ENCODE measurements around the gene ACAP1.
"Not testable (repeated sequence)": the region's sequence is repeated elsewhere in the genome, so short reads cannot be mapped to it uniquely, and the experiment has no call there.

Gene ACAP1

DNA sequence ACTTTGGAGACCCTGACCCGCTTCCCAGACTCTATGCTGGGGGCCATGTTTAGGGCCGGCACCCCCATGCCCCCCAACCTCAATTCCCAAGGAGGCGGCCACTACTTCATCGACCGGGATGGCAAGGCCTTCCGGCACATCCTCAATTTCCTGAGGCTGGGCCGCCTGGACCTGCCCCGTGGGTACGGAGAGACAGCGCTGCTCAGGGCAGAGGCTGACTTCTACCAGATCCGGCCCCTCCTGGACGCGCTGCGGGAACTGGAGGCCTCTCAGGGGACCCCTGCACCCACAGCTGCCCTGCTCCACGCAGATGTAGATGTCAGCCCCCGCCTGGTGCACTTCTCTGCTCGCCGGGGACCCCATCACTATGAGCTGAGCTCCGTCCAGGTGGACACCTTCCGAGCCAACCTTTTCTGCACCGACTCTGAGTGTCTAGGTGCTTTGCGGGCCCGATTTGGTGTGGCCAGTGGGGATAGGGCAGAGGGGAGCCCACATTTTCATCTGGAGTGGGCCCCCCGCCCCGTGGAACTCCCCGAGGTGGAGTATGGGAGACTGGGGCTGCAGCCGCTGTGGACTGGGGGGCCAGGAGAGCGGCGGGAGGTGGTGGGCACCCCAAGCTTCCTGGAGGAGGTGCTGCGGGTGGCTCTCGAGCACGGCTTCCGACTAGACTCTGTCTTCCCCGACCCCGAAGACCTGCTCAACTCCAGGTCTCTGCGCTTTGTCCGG lies 16.7 kb downstream of the ACAP1 start:
- in situ Hi-C loops (cut with HindIII; ENCODE audit: low sequenced_read_pairs): no loop called here

DNA sequence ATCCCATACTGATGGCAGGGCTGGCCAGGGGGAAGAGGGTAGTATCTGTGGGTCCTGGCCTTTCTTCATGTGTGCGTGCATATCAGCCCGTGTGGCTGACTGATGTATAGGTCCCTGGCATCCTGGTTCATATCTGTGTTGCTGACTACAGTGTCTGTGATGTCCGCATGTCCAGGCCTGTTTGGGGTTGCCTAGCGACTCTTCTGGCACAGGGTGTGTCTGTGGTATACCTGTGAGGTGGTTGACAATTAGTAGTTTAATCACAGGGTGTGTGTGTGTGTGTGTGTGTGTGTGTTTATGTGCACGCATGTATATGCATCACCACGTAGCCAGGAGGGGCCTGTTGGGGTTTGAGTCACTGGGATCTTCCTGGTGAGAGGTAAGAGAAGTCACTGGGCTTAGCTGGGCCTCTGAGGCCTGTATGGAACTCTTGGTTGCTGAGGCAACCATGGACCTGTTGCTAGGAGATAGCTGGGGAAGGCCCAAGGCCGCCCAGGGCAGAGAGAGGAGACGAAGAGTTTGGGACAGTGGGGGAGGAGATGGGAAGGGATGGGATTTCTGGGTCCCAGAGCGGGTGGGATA lies 18.0 kb downstream of the ACAP1 start:
- in situ Hi-C loops (cut with HindIII; ENCODE audit: low sequenced_read_pairs): no loop called here

DNA sequence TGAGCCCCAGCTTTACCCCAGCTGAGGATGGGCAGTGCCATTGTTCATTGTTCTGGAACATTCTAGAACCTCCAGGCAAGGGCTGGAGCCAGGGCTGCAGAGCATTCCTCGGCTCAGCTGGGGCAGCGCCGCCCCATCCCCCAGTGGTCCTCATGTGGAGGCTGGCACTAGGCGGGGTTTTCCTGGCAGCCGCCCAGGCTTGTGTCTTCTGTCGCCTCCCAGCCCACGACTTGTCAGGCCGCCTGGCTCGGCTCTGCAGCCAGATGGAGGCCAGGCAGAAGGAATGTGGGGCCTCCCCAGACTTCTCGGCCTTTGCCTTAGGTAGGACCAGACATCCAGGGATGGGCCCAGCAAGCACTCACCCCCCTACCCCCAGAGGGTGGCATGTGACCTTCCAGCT lies 18.7 kb downstream of the ACAP1 start, which contains the start of gene TMEM95:
Gene TMEM95, plus strand, starts transcription at position 104 of the 400 bp plus-strand sequence. Its CDS starts 49 bp downstream, at position 153.
- in situ Hi-C loops (cut with HindIII; ENCODE audit: low sequenced_read_pairs): no loop called here

DNA sequence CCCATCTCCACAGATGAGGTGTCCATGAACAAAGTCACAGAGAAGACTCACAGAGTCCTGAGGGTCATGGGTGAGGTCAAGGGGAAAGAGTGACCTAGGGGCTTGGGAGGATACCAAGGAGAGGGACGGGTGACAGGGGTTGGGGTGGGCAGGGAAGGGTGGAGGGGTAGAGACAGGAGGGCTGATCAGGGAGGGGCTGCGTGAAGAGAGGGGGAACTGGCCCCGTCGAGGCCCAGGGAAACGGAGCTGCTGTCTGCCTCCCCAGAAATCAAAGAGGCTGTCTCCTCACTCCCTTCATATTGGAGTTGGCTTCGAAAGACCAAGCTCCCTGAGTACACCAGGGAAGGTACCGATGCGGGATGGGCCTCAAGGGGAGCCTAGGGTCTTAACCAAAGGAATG lies 19.2 kb downstream of the ACAP1 start:
- in situ Hi-C loops (cut with HindIII; ENCODE audit: low sequenced_read_pairs): no loop called here

DNA sequence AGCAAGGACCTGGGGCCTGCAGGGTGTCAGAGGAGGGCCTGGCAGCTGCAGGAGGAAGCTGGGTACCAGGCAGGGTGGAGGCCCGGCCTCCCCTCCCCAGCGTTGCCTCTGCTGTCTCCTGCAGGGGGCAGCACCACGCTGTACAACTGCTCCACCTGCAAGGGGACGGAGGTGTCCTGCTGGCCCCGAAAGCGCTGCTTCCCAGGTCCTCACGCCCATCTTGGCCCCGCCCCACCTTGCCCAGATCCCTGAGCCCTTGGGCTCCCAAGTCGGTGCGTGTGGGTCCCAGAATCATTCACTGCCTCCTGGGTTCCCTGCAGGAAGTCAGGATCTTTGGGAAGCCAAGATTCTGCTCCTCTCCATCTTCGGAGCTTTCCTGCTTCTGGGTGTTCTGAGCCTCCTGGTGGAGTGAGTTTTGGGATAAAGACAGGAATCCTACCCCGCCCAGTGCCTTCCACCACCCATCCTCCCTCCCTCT lies 19.8 kb downstream of the ACAP1 start:
- in situ Hi-C loops (cut with HindIII; ENCODE audit: low sequenced_read_pairs): no loop called here

DNA sequence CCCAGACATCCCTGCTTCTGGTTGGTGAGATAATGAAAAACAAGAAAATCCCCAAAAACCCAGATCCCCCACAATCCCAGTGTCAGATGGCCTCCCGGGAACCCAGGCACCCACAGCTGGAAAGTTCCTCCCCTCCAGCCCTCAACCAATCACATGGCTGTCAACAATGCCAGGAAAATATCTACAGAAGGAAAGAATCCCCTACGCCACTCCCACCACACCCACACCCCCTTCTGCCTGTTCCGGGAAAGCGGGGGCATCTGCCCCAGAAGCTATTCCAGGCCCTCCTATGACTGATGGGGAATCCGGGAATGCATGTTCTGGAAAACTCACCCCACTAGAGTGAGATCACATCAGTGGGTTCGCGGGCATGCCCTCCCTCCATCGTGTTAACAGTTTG lies 20.4 kb downstream of the ACAP1 start:
- in situ Hi-C loops (cut with HindIII; ENCODE audit: low sequenced_read_pairs): no loop called here

DNA sequence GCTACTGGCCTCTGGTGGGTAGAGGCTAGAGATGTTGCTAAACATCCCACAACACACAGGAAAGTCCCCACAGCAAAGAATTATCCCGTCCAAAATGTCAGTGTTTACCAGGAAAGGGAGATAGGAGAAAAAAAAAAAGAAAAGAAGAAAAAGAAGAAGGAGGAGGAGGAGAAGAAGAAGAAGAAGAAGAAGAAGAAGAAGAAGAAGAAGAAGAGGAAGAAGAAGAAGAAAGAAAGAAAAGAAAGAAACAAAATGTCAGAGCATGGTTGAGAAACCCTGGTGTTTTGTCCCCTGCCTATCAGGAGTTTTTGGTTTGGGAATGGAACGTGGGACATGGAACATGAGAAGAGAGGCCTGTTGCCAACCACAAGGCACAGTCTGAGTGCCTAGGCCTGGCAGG lies 21.1 kb downstream of the ACAP1 start:
- in situ Hi-C loops (cut with HindIII; ENCODE audit: low sequenced_read_pairs): no loop called here

DNA sequence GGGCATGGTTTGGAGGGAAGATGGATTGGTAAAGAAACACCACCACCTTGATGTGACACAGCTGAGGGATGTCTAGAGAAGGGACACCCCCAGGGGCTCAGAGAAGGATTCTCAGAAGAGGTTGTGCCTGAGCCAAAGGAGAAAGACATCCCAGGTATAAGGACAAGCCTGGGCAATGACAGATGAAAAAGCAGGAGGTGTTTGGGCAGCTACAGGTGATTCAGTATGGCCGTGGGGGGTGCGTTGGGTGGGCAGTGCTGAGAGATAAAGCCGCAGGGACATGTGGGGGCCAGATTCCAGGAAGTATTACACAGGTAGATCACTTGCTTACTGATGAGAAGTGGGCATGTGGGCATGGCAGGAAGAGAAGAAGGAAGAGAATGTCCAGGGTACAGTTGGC lies 25.6 kb downstream of the ACAP1 start:
- in situ Hi-C loops (cut with HindIII; ENCODE audit: low sequenced_read_pairs): no loop called here

DNA sequence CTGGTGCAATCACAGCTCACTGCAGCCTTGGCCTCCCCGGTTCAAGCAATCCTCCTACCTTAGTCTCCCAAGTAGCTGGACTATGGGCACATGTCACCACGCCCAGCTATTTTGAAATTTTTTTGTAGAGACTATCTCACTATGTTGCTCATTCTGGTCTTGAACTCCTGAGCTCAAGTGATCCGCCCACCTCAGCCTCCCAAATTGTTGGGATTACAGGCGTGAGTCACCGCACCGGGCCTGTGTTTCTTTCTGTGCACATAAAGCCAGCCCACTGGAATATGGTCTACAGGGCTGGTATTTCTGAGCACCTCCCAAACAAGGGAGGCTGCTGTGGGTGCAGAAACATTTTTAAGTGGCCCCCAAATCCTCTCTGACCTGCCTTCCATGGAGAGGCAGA lies 27.0 kb downstream of the ACAP1 start:
- in situ Hi-C loops (cut with HindIII; ENCODE audit: low sequenced_read_pairs): no loop called here

DNA sequence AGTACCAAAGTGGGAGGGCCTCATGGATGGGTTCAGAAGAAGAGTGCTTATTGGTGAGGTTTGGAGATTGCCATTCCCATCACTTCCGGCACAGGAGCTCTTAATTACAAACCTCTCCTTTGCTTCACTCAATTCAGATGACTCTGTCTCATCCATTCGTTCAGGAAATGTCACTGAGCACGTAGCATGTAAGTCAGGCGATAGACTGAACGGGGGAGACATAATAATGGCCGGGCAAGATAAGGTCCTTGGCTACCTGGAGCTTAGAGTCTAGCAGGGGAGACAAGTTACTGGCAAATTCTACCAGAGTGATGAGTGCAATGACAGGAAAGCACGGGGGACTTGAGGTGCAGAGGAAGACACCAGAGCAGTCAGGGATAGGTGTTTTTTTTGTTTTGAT lies 29.6 kb downstream of the ACAP1 start:
- in situ Hi-C loops (cut with HindIII; ENCODE audit: low sequenced_read_pairs): not testable (repeated sequence)

DNA sequence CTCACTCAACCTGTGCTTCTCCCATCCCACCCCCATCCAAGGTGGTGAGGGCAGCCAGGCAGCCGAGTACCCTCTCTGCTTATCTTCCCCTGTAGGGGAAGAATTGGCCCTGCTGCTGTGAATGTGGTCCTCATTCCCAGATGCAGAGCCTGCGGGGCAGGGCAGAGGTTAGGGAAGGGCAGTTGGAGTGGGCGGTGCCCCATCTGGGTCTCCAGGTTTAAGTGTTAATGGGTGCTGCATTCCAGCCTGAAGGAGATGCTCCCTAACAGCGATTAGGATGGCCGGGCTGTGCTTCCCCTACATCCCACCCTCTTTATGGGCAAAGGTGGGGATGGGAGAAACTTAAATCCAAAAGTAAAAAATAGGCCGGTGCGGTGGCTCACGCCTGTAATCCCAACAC lies 30.8 kb downstream of the ACAP1 start:
- in situ Hi-C loops (cut with HindIII; ENCODE audit: low sequenced_read_pairs): no loop called here

DNA sequence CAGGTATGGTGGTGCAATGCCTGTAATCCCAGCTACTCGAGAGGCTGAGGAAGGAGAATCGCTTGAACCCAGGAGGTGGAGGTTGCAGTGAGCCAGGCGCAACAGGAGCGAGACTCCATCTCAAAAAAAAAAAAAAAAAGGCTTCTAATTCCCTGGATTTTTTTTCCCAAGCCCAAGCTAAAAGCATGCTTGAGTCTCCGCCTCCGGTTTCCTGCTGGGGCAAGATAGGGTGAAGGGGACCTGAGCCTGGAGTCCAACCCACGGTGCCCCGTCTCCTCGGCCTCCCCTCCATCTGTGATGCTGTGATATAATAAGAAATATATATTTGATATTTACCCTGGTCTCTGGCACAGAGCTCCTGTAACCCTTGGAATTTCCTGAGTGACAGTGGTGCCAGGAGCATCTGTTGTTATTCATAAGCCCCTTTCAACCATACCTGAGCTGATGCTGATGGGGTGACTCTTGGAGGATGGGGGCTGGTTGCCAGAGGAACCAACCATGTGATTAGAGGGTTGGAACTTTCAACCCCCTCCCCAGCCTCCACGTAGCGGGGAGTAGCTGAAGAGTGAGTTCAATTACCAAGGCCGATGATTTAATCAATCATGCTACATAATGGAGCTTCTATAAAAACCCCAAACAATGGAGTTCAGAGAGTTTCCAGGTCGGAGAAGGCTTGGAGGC lies 31.7 kb downstream of the ACAP1 start:
- in situ Hi-C loops (cut with HindIII; ENCODE audit: low sequenced_read_pairs): no loop called here

DNA sequence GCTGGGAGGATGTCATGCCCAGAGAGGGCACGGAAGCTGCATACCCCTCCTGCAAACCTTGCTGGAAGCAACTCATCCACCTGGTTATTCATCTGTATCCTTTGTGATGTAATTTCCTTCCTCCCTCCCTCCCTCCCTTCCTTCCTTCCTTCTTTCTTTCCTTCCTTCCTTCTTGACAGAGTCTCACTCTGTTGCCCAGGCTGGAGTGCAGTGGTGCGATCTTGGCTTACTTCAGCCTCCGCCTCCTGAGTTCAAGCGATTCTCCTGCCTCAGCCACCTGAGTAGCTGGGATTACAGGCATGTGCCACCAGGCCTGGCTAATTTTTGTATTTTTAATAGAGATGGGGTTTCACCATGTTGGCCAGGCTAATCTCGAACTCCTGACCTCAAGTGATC lies 32.3 kb downstream of the ACAP1 start:
- in situ Hi-C loops (cut with HindIII; ENCODE audit: low sequenced_read_pairs): not testable (repeated sequence)

DNA sequence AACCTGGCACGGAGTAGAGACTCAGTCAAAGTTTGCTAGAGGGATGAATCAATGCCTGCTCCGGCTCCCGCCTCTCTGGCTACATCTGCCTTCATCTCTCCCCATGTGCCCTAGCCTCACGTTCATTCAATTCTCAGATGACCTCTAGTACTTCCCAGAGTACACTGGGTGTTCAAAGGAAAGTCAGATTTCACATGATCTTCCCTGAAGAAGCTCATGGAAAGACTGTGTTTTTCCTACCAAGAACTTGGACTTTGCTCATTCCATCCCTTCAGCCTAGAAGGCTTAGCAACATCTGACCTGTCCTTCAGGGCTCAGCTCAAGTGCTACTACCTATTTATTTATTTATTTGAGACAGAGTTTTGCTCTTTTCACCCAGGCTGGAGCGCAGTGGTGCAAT lies 33.5 kb downstream of the ACAP1 start:
- in situ Hi-C loops (cut with HindIII; ENCODE audit: low sequenced_read_pairs): no loop called here

DNA sequence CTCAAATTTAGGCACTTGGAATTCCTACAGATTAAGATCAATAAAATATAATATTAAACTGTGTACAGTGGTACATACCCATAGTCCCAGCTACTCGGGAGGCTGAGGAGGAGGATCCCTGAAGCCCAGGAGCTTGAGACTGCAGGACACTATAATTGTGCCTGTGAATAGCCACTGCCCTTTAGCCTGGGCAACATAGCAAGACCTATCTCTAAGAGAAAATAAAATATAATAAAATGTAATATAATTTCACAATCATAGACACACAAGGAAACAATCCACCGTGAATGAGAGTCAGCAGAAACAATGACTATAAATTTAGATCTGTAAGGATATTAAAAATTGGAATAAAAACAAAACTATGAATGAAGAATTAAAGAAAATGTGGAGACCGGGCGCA lies 34.5 kb downstream of the ACAP1 start:
- in situ Hi-C loops (cut with HindIII; ENCODE audit: low sequenced_read_pairs): no loop called here

DNA sequence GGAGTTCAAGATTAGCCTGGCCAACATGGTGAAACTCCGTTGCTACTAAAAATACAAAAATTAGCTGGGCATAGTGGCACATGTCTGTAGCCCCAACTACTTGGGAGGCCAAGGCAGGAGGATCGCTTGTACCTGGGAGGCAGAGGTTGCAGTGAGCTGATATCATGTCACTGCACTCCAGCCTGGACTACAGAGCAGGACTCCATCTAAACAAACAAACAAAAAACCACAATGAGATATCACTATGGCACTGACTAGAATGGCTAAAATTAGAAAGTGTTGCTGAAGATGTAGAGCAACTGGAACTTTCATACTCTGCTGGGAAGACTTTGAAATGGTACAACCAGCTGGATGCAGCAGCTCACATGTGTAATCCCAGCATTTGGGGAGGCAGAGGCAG lies 38.0 kb downstream of the ACAP1 start:
- in situ Hi-C loops (cut with HindIII; ENCODE audit: low sequenced_read_pairs): no loop called here

DNA sequence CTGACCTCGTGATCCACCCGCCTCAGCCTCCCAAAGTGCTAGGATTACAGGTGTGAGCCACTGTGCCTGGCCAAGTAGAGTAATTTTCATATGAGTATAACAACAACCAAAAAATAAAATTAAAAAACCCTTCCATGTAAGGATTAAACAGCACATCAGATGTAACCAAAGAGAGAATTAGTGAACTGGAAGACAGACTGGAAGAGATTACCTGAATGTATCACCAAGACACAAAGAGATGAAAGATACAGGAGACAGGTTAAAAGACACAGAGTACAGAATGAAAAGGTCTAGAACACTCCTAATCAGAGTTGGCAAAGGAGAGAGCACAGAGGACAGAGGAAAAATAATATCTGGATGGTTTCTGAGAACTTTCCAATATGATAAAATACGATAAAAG lies 42.8 kb downstream of the ACAP1 start:
- in situ Hi-C loops (cut with HindIII; ENCODE audit: low sequenced_read_pairs): no loop called here

DNA sequence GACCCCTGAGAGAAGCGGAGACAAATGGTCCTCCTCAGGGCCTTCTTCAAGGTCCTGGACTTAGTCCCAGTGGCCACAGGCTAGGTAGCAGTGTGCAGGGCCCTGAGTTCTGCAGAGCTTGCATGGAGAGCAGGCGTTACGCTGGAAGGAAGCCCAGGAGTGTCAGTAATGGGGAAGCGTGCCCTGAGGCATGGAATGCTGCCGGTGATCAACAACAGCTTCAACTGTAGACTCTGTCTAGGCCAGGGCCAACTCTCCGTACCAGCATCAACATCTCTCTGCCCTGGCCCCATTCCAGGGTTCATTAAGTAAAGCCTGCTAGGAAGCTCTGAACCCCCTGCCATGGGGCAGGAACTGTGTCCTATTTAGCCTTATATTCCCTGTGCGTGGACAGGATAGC lies 44.0 kb downstream of the ACAP1 start:
- in situ Hi-C loops (cut with HindIII; ENCODE audit: low sequenced_read_pairs): no loop called here

DNA sequence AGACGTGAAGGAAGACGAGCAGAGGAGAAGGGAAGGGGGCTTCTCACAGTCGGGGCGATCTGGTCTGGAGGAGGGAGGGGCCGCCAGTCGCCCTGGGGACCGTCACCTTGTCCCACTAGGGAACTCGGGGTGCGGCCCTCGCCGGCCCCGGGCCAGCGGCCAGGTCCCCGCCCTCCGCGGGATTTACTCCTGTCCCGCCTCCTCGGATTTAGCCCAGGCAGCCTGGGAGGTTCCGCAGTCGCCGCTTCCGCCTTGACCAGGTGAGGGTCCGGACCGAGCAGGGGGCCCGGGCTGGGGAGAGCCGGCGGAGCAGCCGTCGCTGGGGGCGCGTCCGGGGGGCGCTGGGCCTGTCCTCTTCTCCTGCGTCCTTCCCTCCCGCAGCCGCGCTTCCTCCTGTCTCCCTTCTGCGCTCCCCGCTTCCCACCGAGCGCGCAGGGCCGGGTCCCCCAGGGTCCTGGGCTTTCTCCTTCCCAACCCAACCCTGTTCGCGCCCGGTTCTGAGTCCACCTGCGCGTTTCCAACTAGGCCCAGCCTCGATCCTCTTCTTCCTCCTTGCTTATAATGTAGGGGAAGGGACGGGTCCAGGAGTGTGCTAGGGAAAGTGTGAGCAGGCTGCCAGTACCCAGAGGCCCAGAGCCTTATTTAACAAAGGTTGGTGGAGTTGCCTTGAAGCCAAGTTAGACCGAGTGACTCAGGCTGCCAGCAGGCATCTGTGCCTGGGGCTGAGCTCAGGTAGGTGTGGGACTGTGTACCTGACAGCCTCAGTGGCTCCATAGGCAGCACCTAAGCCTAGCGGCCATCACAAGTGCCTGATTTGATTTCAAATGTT lies 44.7 kb downstream of the ACAP1 start, which contains the start of gene TNK1:
Gene TNK1, plus strand, starts transcription at position 235 of the 829 bp plus-strand sequence. CDS start 1,838 bp downstream, outside the sequence.
- in situ Hi-C loops (cut with HindIII; ENCODE audit: low sequenced_read_pairs): no loop called here

DNA sequence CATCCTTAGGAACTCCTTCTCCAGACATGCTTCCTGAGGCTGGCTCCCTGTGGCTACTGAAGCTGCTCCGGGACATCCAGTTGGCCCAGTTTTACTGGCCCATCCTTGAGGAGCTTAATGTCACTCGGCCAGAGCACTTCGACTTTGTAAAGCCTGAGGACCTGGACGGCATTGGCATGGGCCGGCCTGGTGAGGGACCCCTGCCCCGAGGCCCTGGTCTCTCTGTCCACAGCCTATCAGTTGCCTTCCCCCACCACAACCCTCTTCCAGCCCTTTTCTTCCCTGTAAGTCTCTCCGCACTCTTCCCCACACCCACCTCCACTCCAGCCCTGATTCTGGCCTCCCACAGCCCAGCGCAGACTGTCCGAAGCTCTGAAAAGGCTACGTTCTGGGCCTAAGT lies 46.6 kb downstream of the ACAP1 start:
- in situ Hi-C loops (cut with HindIII; ENCODE audit: low sequenced_read_pairs): no loop called here

DNA sequence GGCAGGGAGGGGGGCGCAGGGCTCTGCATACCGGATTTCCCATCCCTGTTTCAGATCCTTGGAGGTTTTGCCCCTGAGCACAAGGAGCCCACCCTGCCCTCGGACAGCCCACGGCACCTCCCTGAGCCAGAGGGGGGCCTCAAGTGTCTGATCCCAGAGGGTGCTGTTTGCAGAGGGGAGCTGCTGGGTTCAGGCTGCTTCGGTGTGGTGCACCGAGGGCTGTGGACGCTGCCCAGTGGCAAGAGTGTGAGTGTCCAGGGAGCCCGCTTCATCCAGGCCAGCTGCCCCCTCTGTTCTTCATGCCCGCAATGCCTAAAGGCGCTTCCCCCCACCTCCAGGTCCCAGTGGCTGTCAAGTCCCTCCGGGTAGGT lies 47.0 kb downstream of the ACAP1 start:
- in situ Hi-C loops (cut with HindIII; ENCODE audit: low sequenced_read_pairs): no loop called here
